PC-9 (cell line): ENCODE data around the gene NEFH. TPM values are rescaled to one million over a fixed set of nuclear protein-coding genes. Genes with fewer than 3 reads are reported as not detected.
"Not testable (repeated sequence)": the region's sequence is repeated elsewhere in the genome, so short reads cannot be mapped to it uniquely, and the experiment has no call there.

Experiments
- BruUV-seq: library from RNA; stranded (reverse); fragments of 400-500 nt; replicated peaks from 2 replicates; lab custom pipeline; 2021; lab: Mats Ljungman, UMichigan
- CTCF ChIA-PET: fragments of 300-600 bp; sonication (Branson Sonifier 250); formaldehyde crosslinking; loops from one replicate; lab custom pipeline; 2022; ENCODE audit warnings: antibody characterized with exemption; lab: Charles Lee
- POLR2A ChIA-PET: fragments of 300-600 bp; sonication (Branson Sonifier 250); formaldehyde crosslinking; loops from one replicate; lab custom pipeline; 2022; ENCODE audit warnings: antibody characterized with exemption; ENCODE audit not compliant: unreplicated experiment; lab: Charles Lee
- DNase-seq, 2 experiments: peaks; one replicate each; pipeline versions ENCODE4 v3.0.0 to v3.0.0-alpha.2; 2015 to 2022; ENCODE audit warnings: mixed read lengths in 1 of 2
- H2AFZ ChIP-seq: fragments of 200-600 bp; sonication (generic); 2 replicates; pipeline ENCODE4 v1.8.1; 2017; ENCODE audit warnings: antibody characterized with exemption
- H3F3A ChIP-seq: fragments of 200-600 bp; sonication (generic); 2 replicates; pipeline ENCODE4 v1.8.1; 2017; ENCODE audit warnings: antibody characterized with exemption, mild to moderate bottlenecking, low read depth; ENCODE audit not compliant: insufficient read depth
- H3K27ac ChIP-seq: fragments of 200-600 bp; sonication (generic); 2 replicates; pipeline ENCODE4 v1.6.1; 2016; ENCODE audit warnings: mixed run types
- H3K27me3 ChIP-seq: fragments of 200-600 bp; sonication (generic); 2 replicates; pipeline ENCODE4 v1.6.1; 2016; ENCODE audit warnings: low read depth, mixed run types; ENCODE audit not compliant: insufficient read depth
- H3K36me3 ChIP-seq: fragments of 200-600 bp; sonication (generic); 2 replicates; pipeline ENCODE4 v1.6.1; 2016; ENCODE audit warnings: low read depth, mixed run types
- H3K4me1 ChIP-seq: fragments of 200-600 bp; sonication (generic); replicated peaks from 2 replicates; pipeline ENCODE4 v1.6.1; 2016; ENCODE audit warnings: mixed run types; ENCODE audit not compliant: insufficient read depth
- H3K4me2 ChIP-seq: fragments of 200-600 bp; sonication (generic); 2 replicates; pipeline ENCODE4 v1.6.1; 2017; ENCODE audit warnings: mixed run types
- H3K4me3 ChIP-seq: fragments of 200-600 bp; sonication (generic); 2 replicates; pipeline ENCODE4 v1.6.1; 2016; ENCODE audit warnings: mixed run types
- H3K79me2 ChIP-seq: fragments of 200-600 bp; sonication (generic); 2 replicates; pipeline ENCODE4 v1.6.1; 2017; ENCODE audit warnings: low read depth, mixed run types
- H3K9me2 ChIP-seq: fragments of 200-600 bp; sonication (generic); 2 replicates; pipeline ENCODE4 v1.8.1; 2017; ENCODE audit warnings: mild to moderate bottlenecking; ENCODE audit not compliant: insufficient read depth
- H3K9me3 ChIP-seq: fragments of 200-600 bp; sonication (generic); 2 replicates; pipeline ENCODE4 v1.8.1; 2016; ENCODE audit warnings: low read depth; ENCODE audit not compliant: insufficient read depth
- H4K20me1 ChIP-seq: fragments of 200-600 bp; sonication (generic); 2 replicates; pipeline ENCODE4 v1.8.1; 2017; ENCODE audit not compliant: insufficient read depth
- EZH2 ChIP-seq: fragments of 200-600 bp; sonication (generic); IDR thresholded peaks from 2 replicates; pipeline ENCODE4 v1.8.0; 2017; ENCODE audit warnings: antibody characterized with exemption, low read depth
- intact Hi-C: fragments of 100-400 bp; cut with micrococcal nuclease; formaldehyde crosslinking; loops from one replicate; pipeline ENCODE4 v1.10.0; 2022; ENCODE audit not compliant: unreplicated experiment
- total RNA-seq: library from RNA; stranded (reverse); gene quantifications from 2 replicates; pipeline ENCODE4 v1.2.3, GENCODE V29; 2021
- TF ChIP-seq, protein P1 (sequence below): fragments of 200-600 bp; sonication (generic); conservative IDR thresholded peaks from 2 replicates; pipeline ENCODE4 v1.6.1; 2017; ENCODE audit warnings: mixed run types, antibody characterized with exemption, mild to moderate bottlenecking, moderate library complexity

NEFH gene
- total RNA-seq, 1 experiment from 2014 or later = 6.9 TPM

DNA sequence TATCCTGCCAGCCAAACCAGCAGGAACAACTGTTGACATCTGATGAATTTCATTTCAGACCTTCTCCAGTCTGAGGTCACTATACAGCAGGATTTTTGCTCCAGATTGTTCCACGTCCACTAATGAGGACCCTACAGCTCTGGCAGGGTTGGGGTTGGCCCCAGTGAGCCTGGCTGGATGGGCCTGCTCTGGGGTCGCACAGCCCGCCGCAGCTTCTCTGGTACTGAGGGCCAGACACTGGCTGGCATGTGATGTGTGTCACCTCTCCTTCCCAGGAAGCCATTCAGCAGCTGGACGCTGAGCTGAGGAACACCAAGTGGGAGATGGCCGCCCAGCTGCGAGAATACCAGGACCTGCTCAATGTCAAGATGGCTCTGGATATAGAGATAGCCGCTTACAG lies 5.4 kb downstream of the NEFH start:
- Histone ChIP-seq H3K9me3 (no peaks in the 10 kb centered on the region), H3K4me2 (no peak overlapping the region), H3K27me3 (no peaks in the 10 kb centered on the region), H4K20me1 (no peaks in the 10 kb centered on the region), H3K9me2 (no peaks in the 10 kb centered on the region), H3K27ac (no peak overlapping the region), H2AFZ (no peak overlapping the region), H3K4me1 (peaks cover 8% of the 10 kb centered on the region; the same call in 1 of the 2 replicates), H3K36me3 (no peaks in the 10 kb centered on the region), H3F3A (no peaks in the 10 kb centered on the region), H3K4me3 (no peak overlapping the region), H3K79me2 (no peaks in the 10 kb centered on the region)
- CTCF ChIA-PET = no interaction called here
- no peak for DNase-seq
- intact Hi-C loops = no loop called here
- BruUV-seq = no TSS peak
- no peak for TF ChIP-seq EZH2
- TF ChIP-seq, protein P1, sequence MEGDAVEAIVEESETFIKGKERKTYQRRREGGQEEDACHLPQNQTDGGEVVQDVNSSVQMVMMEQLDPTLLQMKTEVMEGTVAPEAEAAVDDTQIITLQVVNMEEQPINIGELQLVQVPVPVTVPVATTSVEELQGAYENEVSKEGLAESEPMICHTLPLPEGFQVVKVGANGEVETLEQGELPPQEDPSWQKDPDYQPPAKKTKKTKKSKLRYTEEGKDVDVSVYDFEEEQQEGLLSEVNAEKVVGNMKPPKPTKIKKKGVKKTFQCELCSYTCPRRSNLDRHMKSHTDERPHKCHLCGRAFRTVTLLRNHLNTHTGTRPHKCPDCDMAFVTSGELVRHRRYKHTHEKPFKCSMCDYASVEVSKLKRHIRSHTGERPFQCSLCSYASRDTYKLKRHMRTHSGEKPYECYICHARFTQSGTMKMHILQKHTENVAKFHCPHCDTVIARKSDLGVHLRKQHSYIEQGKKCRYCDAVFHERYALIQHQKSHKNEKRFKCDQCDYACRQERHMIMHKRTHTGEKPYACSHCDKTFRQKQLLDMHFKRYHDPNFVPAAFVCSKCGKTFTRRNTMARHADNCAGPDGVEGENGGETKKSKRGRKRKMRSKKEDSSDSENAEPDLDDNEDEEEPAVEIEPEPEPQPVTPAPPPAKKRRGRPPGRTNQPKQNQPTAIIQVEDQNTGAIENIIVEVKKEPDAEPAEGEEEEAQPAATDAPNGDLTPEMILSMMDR = no peak
- POLR2A ChIA-PET = no interaction called here

DNA sequence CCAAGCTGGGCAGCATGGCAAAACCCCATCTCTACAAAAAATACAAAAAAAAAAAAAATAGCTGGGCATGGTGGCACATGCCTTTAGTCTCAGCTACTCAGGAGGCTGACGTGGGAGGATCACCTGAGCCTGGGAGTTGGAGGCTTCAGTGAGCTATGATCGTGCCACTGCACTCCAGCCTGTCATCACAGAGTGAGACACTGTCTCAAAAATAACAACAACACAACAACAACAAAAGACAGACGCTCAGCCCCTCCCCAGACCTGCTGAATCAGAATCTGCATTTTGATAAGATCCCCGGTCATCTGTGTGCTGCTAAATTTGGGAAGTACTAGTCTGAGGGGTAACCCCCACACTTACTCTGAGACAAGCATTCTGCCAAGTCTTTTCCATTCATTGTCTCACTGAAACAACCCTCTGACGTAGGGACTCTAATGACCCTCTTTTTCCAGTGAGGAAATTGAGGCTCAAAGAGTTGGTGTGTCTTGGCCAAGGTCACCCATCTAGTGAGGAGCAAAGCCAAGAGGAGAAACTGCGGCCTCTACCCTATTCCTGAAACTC lies 7.5 kb downstream of the NEFH start:
- Histone ChIP-seq H3F3A (no peaks in the 10 kb centered on the region), H2AFZ (no peak overlapping the region), H3K4me3 (no peak overlapping the region), H3K36me3 (no peaks in the 10 kb centered on the region), H3K27ac (no peak overlapping the region), H3K9me3 (no peaks in the 10 kb centered on the region), H3K4me2 (no peak overlapping the region), H4K20me1 (no peaks in the 10 kb centered on the region), H3K27me3 (no peaks in the 10 kb centered on the region), H3K79me2 (no peaks in the 10 kb centered on the region), H3K4me1 (no peaks in the 10 kb centered on the region), H3K9me2 (no peaks in the 10 kb centered on the region)
- intact Hi-C loops = no loop called here
- ChIA-PET CTCF (no interaction called here), POLR2A (interaction anchor here (0.7 kb wide), 1 partner anchor 1303 kb away, joined by 3 read pairs; no protein-coding TSS in a partner anchor)
- BruUV-seq = no TSS peak
- no peak for DNase-seq
- TF ChIP-seq, protein P1 = no peak
- no peak for TF ChIP-seq EZH2

DNA sequence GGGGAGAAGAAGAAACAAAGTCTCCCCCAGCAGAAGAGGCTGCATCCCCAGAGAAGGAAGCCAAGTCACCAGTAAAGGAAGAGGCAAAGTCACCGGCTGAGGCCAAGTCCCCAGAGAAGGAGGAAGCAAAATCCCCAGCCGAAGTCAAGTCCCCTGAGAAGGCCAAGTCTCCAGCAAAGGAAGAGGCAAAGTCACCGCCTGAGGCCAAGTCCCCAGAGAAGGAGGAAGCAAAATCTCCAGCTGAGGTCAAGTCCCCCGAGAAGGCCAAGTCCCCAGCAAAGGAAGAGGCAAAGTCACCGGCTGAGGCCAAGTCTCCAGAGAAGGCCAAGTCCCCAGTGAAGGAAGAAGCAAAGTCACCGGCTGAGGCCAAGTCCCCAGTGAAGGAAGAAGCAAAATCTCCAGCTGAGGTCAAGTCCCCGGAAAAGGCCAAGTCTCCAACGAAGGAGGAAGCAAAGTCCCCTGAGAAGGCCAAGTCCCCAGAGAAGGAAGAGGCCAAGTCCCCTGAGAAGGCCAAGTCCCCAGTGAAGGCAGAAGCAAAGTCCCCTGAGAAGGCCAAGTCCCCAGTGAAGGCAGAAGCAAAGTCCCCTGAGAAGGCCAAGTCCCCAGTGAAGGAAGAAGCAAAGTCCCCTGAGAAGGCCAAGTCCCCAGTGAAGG lies 9.2 kb downstream of the NEFH start:
- H3F3A ChIP-seq, BruUV-seq, CTCF ChIA-PET, H3K9me3 ChIP-seq, H3K27me3 ChIP-seq, H3K36me3 ChIP-seq, DNase-seq, H3K9me2 ChIP-seq, H3K79me2 ChIP-seq, H4K20me1 ChIP-seq, H3K4me3 ChIP-seq, intact Hi-C loops, H3K27ac ChIP-seq, H3K4me2 ChIP-seq, POLR2A ChIA-PET, H2AFZ ChIP-seq, H3K4me1 ChIP-seq: not testable (repeated sequence)
